HG02852 (cell line): ENCODE results near the gene KRTAP10-1.
"Not testable (repeated sequence)": the region's sequence is repeated elsewhere in the genome, so short reads cannot be mapped to it uniquely, and the experiment has no call there.

Source experiments
- ATAC-seq: cut with Tn5 transposase; IDR thresholded peaks from one replicate; pipeline ENCODE4 v1.9.1; 2021; ENCODE audit warnings: mild to moderate bottlenecking, moderate library complexity; ENCODE audit not compliant: unreplicated experiment

Gene KRTAP10-1

DNA sequence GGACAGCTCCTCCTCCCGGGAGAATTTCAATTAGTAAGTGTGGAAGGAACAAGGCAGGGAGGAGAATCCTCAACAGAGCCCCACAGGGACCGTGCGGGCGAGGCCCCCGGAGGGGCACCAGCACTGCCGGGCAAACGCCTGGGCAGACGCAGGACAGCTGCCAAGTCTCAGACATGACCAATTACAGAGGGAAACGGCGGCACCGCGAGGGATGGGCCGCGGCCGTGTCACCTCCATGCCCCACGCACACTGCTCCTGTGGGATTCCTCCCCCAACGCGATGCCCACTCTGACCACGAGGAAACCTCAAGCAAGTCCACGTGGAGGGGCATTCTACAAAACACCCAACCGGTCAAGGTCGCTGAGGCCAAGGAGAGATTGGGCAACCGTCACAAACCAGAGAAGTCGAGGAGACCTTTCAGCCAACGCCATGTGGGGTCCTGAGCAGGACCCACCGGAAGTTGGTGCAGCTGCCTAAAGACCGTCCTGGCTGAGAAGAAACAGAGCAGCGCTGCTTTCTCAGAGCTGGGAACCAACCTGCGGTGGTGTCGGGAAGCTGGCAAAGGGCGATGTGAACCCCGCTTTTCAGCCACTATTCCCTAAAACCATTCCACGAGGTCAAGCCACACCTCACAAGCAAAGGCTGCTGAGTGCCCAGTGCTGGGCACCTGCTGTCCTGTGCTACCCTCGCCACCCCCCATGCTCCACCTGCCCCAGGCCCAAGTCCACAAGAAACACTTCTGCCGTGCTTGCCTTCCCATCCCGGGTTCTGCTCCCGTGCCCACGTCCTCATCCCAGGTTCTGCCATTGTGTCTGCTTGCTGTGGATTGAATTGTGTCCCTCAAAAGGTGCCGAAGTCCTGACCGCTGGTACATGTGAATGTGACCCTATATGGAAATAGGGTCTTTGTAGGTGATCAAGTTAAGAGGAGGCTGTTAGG is 32.1 kb upstream of the KRTAP10-1 start:
- ATAC-seq, result no peak

DNA sequence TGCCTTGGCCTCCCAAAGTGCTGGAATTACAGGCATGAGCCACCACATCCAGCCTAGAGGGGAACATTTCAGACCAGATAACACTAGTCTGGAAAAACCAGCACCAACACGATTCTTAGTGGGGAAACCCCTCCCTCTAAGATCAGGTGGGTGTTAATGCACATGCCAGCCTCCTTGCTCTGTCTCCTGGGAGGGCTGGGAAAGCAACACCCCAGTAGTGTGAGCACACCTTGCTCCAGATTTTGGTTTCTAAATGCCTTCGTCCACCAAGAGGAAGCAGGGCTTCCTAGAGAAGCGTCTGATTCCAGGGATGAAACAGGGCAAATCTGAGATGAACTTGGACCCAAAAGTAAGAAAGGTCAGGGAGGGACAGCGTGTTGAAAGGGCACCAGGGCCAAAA is 31.3 kb upstream of the KRTAP10-1 start:
- ATAC-seq, result no peak

DNA sequence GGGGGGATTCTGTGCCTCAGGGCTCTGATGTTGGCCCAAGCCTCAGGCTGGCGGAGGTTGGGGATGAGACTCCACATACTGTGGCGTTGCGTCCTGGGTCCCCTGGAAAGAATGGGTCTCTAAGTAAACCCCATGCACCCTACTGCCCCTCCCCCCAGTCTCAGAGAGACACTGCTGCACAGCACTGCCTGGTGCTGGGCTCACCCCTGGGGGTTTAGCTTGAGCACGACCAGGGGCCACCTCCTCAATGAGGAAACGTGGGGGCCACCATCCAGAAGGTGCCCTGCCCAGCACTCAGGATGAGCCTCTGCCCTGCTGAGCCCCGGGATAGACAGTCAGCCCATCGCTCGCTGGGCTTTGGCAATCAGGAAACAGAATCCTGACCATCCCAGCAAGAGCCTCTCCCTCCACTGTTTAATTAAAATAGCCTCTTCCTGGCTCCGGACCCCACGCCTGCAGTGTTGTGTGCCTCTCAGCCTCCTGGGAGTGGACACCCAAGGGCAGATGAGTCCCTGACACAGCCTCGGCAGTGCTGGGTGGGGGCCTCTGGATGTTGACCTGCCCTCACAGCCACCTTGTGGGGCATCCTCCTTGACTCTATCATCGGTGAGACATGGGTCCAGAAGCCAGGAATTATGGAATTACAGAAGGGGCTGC is 30.0 kb upstream of the KRTAP10-1 start:
- no peak for ATAC-seq

DNA sequence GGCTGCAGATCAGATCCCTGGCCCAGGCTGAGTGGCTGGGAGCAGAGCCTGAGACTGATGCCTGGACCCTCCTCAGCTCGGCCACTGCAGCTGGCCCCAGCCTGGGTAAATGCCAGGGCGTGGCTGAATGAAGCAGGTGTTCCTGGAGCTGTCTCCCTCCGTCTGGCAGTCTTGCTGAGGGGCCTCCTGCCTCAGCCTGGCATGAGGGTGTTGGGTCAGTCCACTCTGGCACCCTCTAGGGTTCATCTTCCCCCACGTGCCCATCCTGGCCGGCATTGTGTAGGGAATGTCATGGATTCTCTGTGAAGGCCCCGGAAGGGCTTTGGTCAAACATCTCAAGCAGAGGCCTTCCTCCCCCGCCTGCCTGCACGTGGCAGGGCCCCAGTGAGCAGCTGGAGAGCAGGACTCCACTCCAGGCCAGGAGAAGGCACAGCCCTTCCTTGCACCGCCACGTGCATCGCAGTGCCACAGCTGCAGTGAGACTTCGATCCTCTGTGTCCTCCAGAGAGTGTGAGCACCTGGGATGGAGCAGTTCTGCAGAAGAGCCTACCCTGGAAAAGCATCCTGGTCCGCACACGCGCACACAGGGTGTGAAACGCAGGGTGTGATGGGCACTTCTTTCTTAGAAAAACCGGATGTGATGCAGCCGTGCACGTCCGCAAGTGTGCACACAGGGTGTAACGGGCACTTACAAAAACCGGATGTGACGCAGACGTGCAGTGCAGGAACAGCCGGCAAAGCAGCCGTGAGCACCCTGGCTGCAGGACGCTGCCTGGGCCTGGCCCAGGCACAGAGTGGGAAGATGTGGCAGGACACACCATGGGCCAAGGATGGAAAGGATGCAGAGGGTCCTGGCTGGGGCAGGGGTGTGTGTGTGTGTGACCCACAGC is 28.9 kb upstream of the KRTAP10-1 start:
- ATAC-seq, result no peak

DNA sequence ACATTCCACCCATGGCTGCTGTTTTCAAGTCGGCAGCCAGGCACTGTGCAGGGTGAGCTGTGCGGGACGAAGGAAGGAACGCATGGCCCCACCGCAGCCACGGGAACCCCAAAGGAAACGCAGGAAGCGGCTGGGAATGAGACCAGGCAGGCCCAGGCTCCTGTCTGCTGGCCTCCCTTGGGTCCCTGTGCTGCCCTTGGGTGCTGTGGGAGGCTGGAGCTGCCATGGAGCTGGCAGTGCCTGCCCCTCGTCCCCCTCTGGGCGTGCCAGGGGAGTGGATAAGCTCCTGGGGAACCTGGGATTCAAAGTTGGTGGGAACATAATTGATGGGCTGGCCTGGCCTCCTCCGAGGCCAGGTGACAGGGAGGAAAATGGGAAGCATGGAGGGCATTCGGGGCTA is 28.3 kb upstream of the KRTAP10-1 start:
- no peak for ATAC-seq

DNA sequence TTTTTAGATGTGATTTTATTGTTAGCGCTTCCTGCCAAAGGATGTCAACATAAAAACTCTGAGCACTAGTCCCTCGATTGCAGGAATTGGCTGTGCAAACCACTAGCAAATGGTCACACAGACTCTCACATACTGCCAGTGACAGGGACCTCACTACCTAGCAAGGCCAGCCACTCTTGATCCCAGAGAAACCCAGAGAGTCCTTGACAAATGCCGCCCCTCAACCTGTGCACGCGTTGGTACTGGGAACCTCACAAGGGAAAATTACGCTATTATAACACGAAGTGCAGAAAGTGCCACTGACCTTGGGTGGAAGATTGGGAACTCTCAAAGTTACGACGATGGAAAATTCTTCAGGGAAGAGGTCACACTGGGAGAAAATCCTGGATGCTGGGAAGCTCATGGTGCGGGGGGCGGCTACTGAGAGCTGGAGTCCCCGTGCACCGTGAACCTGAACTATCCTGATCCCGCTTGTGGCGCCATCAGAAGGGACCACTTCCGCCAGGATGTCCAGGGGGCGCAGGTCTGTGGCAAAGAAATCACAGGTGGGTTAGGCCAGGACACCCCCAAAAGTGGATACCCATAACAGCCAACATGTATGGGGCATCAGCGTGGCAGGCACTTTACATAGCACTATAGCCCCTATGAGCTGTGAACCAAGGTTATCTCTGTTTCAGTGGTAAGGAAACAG is 27.6 kb upstream of the KRTAP10-1 start:
- ATAC-seq, result no peak

DNA sequence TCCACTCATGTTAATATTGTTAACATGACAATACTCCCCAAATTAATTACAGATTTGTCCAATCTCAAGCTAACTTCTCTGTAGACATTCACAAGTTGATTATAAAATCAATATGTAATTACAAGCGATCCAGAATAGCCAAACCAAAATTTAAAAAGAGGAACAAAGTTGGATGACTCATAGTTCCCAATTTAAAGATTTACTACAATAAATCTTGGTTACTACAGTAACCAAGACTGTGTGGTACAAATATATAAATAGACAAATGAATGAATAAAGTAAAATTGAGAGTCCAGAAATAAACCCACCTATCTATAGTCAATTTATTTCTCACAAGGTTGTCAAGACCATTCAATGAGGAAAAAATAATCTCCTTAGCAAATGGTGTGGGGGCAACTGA is 26.4 kb upstream of the KRTAP10-1 start:
- no peak for ATAC-seq

DNA sequence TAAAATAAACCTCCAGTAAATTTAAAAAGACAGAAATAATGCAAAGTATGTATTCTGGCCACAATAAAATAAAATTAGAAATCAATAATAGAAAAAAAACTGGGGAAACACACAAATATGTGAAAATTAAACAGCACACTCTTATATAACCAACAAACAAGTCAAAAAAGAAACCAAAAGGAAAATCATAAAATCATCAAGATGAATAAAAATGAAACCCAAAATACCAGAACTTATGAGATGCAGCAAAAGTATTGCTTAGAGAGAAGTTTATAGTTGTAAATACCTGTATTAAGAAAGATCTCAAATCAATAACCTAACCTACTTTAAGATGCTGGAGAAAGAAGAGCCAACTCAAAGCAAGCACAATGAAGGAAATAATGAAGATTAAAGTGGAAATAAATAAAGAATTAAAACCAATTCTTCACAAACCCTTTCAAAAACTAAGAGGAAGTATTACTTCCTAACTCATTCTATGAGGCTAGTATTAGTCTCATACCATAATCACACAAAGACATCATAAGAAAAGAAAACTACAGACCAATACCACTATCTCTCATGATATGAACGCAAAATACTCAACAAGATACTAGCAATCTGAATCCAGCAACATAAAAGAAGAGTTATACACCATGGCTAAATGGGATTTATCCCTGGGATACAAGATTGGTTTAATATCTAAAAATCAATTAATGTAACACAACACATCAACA is 25.0 kb upstream of the KRTAP10-1 start:
- ATAC-seq, result no peak

DNA sequence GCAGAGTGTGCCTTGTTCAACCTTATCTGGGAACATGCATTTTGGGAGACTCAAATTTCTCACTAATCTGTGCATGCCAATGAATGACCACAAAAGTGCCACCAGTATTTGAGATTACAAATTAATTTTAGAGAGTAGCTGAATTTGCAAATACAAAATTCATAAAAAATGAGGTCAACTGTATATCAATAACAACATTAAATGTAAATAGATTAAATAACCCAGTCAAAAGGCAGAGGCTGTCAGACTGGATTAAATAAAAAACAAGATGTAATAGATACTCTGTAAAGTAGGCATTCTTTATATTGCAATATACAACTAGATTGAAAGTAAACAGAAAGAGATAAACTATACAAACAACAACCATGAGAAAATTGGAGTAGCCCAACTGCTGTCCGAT is 24.1 kb upstream of the KRTAP10-1 start:
- no peak for ATAC-seq

DNA sequence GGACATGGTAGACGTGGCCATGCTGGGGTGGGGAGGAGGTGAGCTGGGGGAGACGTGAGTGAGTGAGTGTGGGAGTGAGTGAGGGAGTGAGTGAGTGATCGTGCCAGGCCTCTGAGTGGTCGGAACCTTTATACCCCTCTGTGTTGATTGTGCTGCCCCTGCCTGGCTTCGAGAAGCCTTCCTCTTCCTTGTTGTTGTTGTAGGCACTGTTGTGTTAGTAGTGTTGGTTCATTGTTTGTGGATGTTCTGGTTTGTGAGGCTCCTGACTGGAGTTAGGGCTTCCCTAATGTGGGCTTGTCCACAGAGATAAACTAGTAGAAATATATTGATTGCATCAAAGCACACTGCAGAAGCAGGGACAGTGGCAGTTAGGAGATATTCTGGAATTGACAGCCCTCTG is 18.7 kb upstream of the KRTAP10-1 start, which contains the start of gene KRTAP10-3:
Gene KRTAP10-3 (minus strand): TSS at position 101 of the 400 bp plus-strand sequence. CDS start 80 bp downstream, at position 21.
- no peak for ATAC-seq

DNA sequence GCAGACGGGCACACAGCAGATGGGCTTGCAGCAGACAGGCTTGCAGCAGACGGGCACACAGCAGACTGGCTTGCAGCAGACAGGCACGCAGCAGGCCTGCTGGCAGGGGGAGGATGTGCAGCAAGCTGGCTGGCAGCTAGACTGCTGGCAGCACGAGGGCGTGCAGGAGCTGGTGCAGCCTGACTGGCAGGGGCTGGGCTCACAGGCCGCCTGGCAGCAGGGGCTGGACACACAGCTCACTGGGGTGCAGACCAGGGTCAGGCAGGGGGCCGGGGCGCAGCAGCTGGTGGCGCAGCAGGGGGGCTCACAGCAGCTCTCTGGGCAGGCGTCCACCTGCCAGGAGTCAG is 18.3 kb upstream of the KRTAP10-1 start:
- ATAC-seq, result not testable (repeated sequence)

DNA sequence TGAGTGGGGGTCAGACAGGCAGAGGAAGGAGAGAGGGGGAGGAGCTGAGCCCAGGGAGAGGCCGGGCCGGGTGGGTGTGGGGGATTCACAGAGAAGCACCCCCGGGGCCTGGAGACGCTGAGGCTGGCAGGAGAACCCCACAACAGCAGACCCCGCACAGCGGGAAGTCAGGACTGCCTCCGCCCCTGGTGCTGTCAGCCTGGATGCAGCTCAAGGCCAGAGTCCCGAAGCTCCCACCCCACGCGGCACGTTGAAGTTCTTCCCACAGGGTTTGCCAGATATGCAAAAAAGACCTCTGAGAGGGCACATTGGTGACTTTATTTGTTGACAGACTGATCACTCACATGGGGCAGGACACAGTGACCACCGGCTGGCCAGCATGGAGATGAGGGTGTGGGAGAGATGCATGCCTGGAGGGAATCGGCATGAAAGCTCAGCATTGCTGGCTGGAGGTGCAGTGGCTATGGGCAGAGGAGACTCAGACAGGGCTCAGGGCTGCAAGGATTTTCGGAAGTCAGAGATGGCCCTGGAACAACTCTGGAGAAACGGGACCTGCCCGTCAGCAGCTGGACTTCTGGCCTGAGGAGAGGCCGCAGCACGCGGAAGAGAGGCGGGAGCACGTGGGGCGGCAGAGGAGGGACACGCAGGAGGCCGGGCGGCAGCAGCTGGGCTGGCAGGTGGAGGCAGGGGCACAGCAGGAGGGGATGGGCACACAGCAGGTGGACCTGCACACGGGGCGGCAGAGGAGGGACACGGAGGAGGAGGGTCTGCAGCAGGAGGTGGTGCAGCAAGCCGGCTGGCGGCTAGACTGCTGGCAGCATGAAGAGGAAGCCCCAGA is 17.7 kb upstream of the KRTAP10-1 start:
- ATAC-seq, result no peak

DNA sequence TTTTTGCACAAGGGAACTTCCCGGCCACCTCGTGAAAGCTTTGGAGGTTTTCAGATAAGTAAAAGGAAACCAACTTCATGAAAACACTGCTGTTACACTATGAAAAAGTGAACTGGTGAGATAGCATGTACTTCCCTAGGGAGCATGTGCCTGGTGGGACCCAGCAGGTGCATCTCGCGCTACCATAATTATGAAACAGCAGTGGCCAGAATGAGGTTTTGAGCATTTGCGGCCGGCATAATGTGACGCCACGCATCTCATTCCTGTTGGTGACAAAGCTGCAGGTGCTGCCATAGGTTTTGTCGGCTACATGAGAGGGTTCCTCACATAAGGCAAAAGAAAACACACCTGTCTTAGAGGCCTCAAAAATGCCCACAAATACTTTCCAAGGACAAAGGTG is 16.9 kb upstream of the KRTAP10-1 start:
- no peak for ATAC-seq

DNA sequence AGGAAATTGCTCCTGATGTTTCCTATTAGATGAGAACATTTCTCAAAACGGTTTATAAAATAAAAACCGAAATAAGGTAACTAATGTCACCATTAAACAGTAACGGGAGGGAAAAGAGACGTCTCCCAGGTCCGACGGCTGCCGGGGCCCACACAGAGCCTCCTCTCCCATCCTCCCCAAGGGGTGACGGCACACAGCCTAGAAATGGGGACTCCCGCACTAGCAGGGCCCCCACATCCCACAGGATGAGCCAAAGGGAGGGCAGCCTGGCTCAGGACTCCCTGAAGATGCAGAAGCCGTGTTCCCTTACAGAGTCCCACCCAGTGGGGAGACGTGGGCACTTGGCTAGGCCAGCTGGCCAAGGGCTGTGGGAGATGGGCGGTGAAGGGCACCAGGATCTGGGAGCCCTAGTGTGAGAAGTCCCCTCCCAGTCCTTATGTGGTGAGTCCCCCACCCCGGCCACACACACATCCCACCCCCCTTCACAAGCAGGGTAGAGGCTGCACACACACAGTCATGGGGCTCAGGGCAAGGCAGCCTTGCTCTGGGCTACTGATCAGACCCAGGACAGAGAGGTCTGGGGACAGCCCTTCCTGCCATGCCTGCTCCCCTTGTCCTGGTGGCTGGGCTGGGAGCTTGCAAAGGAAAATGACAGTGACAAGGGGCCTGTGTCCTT is 15.3 kb upstream of the KRTAP10-1 start:
- ATAC-seq, result no peak

DNA sequence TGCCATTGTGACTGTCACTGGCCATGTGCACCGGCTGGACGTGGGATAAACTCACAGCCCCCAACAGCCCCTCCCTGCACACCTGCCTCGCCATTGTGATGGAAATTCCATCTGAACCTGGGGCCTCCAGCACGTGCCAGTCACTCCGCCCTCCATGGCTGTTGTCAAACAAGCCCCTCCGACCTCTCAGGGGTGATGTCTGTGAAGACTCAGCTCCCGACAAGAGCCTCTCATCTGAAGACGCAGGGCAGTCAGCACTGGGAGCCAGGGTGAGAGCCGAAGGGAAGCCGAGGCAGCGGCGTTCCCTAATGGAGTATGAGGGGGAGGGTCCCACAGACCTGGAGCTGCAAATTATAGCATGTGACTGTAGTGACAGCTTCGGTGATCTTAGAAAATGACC is 12.7 kb upstream of the KRTAP10-1 start:
- no peak for ATAC-seq

DNA sequence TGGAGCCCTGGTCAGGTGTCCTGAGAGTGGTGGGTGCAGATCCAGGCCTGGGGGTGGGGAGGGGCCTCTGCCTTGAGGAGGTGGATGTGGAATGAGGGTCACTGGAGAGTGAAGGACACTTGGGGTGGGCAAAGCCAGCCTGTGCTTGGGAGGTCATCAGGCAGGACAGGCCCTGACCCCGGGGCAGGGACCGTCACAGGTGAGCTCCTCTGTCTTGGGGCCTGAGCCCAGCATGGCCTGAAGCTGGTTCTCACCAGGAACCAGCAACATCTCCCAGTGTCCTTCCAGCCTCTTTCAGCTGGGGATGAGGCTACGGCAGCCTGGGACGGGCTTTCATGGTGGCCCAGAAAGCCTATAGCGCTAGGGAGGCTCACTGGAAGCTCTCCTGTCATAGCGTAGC is 12.1 kb upstream of the KRTAP10-1 start:
- ATAC-seq, result no peak

DNA sequence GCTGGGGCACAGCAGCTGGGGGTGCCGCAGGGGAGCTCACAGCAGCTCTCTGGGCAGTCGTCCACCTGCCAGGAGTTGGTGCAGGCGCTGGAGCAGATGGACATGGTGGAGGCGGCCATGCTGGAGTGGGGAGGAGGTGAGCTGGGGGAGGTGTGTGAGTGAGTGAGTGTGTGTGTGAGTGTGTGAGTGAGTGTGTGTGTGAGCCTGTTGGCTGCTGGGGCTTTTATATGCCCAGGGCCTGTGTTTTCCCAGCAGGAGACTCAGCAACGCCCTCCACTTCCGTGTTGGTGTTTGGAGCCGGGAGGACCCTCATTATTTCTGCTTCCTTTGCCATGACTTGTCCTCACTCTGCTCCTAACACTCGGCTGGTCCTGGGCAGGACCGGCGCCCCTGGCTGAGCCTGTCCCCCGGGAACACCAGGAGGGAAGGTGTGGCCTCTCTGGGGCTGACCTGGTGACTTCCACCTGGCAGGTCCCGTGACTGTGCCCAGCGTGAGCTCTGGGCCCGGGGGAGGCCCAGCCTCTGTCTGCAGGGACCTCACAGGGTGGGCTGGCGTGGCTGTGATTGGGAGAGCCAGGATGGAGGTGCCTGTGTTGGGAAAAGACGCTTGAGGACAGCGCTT is 11.5 kb upstream of the KRTAP10-1 start, which contains the start of gene KRTAP10-2:
Gene KRTAP10-2 (minus strand): TSS at position 166 of the 622 bp plus-strand sequence. CDS start 47 bp downstream, at position 119.
- ATAC-seq, result no peak

DNA sequence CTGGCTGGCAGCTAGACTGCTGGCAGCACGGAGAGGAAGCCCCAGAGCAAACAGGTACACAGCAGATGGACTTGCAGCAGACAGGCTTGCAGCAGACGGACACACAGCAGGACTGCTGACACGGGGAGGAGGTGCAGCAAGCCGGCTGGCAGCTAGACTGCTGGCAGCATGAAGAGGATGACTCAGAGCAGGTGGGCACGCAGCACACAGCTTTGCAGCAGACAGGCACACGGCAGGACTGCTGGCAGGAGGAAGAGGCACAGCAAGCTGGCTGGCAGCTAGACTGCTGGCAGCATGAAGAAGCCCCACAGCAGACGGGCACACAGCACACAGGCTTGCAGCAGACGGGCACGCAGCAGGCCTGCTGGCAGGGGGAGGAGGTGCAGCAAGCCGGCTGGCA is 10.8 kb upstream of the KRTAP10-1 start:
- no peak for ATAC-seq
